GM12874 (cell line): Measurements from ENCODE around the gene MDFIC2.

Experiments used
- TF ChIP-seq, protein P1 (sequence below): IDR thresholded peaks from 2 replicates; pipeline ENCODE4 v1.5.1; 2011; ENCODE audit warnings: low read depth, mild to moderate bottlenecking, control low read depth, low read length, moderate library complexity; ENCODE audit not compliant: insufficient read depth

Gene MDFIC2

DNA sequence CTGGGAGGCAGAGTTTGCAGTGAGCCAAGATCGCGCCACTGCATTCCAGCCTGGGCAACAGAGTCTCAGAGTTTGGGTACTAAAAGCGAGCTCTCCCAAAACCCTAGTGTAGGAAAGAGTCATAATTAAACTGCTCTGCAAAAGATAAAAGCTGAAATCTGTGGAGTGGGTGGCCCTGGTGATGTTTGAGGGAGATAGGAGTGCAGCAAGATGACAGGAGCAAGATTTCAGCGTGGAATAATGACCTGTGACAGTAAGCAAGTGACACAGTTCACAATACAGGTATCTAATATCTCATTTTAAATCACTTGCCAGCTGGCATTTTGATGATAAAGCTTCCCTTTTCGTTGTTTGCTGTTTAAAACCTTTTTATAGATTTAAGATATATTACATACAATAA is 79.3 kb downstream of the MDFIC2 start:
- TF ChIP-seq, protein P1, sequence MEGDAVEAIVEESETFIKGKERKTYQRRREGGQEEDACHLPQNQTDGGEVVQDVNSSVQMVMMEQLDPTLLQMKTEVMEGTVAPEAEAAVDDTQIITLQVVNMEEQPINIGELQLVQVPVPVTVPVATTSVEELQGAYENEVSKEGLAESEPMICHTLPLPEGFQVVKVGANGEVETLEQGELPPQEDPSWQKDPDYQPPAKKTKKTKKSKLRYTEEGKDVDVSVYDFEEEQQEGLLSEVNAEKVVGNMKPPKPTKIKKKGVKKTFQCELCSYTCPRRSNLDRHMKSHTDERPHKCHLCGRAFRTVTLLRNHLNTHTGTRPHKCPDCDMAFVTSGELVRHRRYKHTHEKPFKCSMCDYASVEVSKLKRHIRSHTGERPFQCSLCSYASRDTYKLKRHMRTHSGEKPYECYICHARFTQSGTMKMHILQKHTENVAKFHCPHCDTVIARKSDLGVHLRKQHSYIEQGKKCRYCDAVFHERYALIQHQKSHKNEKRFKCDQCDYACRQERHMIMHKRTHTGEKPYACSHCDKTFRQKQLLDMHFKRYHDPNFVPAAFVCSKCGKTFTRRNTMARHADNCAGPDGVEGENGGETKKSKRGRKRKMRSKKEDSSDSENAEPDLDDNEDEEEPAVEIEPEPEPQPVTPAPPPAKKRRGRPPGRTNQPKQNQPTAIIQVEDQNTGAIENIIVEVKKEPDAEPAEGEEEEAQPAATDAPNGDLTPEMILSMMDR = no peak

DNA sequence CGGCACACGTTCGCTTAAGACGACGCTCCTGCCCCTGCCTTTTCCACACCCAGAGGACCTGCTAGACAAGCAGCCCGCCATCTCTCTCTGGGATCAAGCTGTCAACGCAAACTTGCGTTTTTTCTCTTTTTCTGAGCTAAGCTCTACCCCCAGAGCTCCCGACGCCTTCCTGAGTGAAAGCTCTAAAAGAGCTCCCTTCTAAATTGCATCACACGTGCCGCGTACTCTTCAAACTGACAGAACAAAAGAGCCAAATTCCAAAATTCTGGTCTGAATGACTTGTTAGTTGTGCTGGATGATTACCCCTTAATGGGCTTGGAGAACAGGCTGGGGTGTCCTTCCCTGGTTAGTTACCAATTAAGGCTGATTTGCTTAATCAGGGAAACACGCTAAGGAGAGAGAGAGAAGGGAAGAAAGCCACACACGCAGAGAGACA is 81.2 kb downstream of the MDFIC2 start:
- TF ChIP-seq, protein P1 = no peak

DNA sequence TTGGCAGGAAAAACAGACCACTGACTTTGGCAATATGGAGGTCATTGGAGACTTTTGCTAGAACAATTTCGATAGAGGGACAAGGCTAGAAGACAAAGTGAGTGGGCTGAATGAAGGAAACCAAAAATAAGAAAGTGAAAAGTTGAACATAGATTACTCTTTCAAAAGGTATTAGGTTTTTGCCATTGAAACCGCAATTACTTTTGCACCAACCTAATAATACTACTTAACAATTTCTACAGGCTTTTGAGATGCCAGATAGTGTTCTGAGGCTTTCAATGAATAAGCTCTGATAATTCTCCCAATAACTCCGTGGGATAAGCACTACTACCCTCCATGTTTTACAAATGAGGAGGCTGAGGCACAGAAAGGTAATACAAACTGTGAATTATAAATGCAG is 85.0 kb downstream of the MDFIC2 start:
- TF ChIP-seq, protein P1 = no peak

DNA sequence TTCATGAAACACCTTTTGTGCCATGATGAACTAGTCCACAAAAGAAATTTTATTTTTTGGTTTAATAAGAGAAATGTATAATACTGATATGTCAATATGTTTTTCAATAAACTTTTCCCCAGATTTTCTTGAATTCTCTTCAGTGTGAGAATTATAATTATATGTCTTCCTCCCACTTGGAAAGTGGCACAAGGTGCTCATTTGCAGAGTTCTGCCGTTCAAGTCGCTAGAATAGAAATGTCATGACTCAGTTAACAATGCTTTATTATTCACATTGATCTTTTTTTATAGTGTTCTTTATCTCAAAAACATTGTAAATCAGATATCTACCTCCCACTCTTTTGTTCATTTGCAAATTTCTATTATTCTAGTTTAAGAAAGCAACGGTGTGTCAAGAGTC is 87.3 kb downstream of the MDFIC2 start:
- TF ChIP-seq, protein P1 = no peak

DNA sequence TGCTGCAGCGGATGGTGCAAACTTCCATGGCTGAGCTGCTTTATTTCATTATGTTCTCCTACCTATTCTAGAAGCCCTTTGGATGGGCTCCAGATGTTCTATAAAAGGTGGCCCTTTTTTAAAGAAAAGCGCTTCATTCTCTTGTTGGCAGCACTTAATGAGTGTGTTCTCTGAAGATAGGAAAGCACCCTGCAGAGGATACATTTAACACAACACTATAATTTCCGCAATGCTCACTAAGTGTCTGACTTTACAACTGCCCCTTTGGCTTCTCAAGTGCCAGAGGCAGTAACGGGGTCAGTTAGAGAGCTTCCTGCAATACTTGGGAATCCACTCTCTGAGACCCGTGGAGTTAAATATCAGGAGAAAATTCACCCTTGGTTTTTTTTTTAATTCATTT is 88.1 kb downstream of the MDFIC2 start:
- TF ChIP-seq, protein P1 = no peak

DNA sequence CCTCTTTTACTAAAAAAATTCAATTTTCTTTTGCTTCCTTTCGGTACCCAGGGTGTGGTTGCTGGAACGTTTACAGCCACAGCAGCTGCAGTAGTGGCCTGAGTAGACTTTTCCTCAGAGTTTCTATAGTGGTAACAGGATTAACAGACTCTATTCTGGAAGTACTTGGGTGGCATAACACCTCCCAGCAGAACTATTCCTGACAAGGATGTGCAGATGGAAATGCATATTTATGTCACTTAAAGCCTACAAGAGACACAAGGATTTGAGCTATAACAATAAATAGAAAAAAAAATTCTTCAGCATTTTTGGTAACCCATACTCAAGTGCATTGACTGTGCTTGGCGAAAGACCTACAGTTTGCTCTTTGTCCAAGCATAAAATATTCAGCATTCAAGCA is 94.0 kb downstream of the MDFIC2 start:
- TF ChIP-seq, protein P1 = no peak

DNA sequence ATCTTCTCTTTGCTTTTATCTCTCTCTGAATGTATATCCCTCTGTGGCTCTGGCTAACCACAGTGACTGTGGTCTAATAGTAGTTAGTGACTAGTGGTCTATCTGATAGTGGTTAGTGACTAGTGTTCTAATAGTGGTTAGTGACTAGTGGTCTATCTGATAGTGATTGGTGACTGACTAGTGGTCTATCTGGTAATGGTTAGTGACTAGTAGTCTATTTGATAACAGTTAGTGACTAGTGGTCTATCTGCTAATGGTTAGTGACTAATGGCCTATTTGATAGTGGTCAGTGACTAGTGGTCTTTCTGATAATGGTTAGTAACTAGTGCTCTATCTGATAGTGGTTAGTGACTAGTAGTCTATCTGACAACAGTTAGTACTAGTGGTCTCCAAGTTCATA is 110.5 kb downstream of the MDFIC2 start:
- TF ChIP-seq, protein P1 = no peak

DNA sequence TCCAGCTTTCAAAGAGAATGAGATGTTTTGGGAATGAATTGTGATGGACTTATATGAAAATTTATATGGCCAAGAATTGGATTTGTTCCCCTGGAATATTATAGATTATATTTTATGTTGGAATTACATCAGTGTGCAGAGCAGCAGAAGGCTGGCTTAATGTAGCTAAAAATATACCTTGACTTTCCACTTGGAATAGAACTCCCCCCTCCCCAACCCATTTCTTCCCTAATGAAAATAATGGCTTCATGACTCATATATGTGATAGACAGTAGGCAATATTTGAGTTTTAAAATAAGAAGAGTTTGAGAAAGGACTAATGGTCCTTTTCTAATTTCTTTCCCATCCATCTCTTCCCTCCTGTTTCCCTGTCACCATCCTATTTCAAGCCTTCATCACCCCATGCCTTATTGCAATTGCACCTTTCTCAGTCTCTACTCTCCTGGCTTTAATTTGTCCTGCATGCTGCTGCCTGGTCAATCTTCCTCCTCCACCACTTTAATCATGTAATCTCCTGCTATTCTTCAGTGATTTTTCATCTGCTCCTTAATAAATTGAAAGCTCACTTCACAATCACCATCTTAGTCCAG is 122.5 kb downstream of the MDFIC2 start:
- TF ChIP-seq, protein P1 = no peak
